Tibial nerve (tissue), 4 donors: ENCODE results near the gene SNED1.

Experiments
- CTCF ChIP-seq, 5 experiments: fragments of 200-600 bp in 3 of 5; fragments of 450-650 bp in 2 of 5; sonication (generic) in 3 of 5; IDR thresholded peaks; one replicate each; pipeline ENCODE4 v1.5.1; 2016 to 2019; ENCODE audit warnings: antibody characterized with exemption in 5 of 5, mild to moderate bottlenecking in 3 of 5, moderate library complexity in 2 of 5
- EP300 ChIP-seq, 2 donors: sonication (generic); formaldehyde crosslinking; IDR thresholded peaks; one replicate each; pipeline ENCODE4 v1.6.1; 2017; ENCODE audit warnings: antibody characterized with exemption in 2 of 2, mild to moderate bottlenecking in 1 of 2
- POLR2A ChIP-seq, 2 donors: fragments of 450-650 bp; IDR thresholded peaks; one replicate each; pipeline ENCODE4 v1.6.1; 2017; ENCODE audit warnings: antibody characterized with exemption in 2 of 2, mild to moderate bottlenecking in 2 of 2, moderate library complexity in 2 of 2

DNA sequence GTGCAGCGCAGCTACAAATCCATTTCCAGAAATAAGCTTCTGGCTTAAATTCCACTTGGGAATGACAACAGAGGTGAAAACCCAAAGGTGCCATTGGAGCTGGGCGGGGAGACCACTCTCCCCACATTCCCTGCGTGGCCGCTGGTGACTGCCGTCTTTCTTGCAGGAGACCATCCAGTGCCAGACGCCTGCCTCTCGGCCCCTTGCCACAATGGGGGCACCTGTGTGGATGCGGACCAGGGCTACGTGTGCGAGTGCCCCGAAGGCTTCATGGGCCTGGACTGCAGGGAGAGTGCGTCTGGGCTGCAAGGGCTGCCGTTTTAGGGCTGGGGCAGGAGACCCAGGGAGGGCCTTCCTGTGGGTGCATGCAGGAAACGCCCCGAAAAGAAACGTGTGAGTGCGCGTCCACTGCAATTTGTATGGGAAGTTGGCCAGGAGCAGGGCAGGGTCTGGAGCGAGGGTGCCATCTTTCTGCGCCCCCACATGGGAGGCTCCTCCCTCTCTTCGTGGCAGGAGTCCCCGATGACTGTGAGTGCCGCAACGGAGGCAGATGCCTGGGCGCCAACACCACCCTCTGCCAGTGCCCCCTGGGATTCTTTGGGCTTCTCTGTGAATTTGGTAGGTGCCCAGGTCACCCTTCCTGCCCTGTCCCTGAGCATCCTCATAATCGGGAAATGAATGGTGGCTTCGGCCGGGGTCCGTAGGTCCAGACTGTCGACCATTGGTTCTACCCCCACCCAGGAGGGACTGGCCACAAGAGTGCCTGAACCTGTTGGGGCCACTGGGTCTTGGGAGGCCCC, 49.9 kb downstream of the SNED1 start:
- TF ChIP-seq POLR2A (IDR thresholded peaks at IDR 0.05), result no peak
- no peak for TF ChIP-seq CTCF (IDR thresholded peaks at IDR 0.05)
- TF ChIP-seq EP300 (IDR thresholded peaks at IDR 0.05), result no peak
